Lower leg skin (tissue), 3 donors: Measurements from ENCODE around the gene RHO.

Experiments used
- POLR2A ChIP-seq, 2 donors: fragments of 450-650 bp; IDR thresholded peaks; one replicate each; pipeline ENCODE4 v1.6.1; 2016 to 2017; ENCODE audit warnings: antibody characterized with exemption in 2 of 2, mild to moderate bottlenecking in 1 of 2, moderate library complexity in 1 of 2
- TF ChIP-seq, protein P1 (sequence below), 3 donors: fragments of 450-650 bp; IDR thresholded peaks; one replicate each; pipeline ENCODE4 v1.5.1; 2016; ENCODE audit warnings: antibody characterized with exemption in 3 of 3, mild to moderate bottlenecking in 3 of 3, moderate library complexity in 2 of 3

DNA sequence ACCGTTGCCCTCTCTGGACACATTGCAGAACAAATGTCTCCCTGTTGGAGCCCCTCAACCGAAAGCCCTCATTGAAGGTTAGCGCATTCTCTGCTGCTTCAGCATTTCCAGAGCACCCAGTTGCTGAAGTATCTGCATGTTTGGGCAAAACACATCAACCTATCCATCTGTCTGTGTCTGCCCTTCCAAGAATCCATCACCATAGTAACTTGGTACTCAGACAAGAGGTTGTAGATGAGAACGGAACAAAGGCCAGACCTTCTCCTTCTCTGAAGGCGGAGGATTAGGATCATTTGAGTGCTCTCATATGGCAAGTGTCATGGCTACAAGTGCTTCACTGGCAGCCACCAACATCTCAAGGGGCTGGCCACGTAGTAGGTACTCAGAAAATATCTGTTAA is 23.1 kb upstream of the RHO start:
- TF ChIP-seq, protein P1, sequence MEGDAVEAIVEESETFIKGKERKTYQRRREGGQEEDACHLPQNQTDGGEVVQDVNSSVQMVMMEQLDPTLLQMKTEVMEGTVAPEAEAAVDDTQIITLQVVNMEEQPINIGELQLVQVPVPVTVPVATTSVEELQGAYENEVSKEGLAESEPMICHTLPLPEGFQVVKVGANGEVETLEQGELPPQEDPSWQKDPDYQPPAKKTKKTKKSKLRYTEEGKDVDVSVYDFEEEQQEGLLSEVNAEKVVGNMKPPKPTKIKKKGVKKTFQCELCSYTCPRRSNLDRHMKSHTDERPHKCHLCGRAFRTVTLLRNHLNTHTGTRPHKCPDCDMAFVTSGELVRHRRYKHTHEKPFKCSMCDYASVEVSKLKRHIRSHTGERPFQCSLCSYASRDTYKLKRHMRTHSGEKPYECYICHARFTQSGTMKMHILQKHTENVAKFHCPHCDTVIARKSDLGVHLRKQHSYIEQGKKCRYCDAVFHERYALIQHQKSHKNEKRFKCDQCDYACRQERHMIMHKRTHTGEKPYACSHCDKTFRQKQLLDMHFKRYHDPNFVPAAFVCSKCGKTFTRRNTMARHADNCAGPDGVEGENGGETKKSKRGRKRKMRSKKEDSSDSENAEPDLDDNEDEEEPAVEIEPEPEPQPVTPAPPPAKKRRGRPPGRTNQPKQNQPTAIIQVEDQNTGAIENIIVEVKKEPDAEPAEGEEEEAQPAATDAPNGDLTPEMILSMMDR (IDR thresholded peaks at IDR 0.05): no peak
- no peak for TF ChIP-seq POLR2A (IDR thresholded peaks at IDR 0.05)
